DOHH2 (cell line): ENCODE data around the gene SLC1A1.

ENCODE experiments used
- H3F3A ChIP-seq: fragments of 200-600 bp; sonication (generic), shearing (Covaris generic); 2 replicates; pipeline ENCODE4 v1.6.0; 2016; ENCODE audit warnings: antibody characterized with exemption, mild to moderate bottlenecking; ENCODE audit not compliant: control insufficient read depth, insufficient read depth
- H3K27ac ChIP-seq: fragments of 200-600 bp; sonication (generic); 2 replicates; pipeline ENCODE4 v1.5.1; 2014; ENCODE audit warnings: low read depth, mild to moderate bottlenecking, low read length, moderate library complexity
- H3K27me3 ChIP-seq: fragments of 200-600 bp; sonication (generic); 2 replicates; pipeline ENCODE4 v1.6.1; 2014; ENCODE audit warnings: mild to moderate bottlenecking, low read length, mixed read lengths; ENCODE audit not compliant: control insufficient read depth
- H3K36me3 ChIP-seq: fragments of 200-600 bp; sonication (generic); 2 replicates; pipeline ENCODE4 v1.6.1; 2014; ENCODE audit warnings: mild to moderate bottlenecking, low read length, moderate library complexity, mixed read lengths; ENCODE audit not compliant: control insufficient read depth
- H3K4me1 ChIP-seq: fragments of 200-600 bp; sonication (generic); 2 replicates; pipeline ENCODE4 v1.6.1; 2014; ENCODE audit warnings: mild to moderate bottlenecking, low read length, mixed read lengths; ENCODE audit not compliant: control insufficient read depth
- H3K4me2 ChIP-seq: fragments of 200-600 bp; sonication (generic); 2 replicates; pipeline ENCODE4 v1.6.0; 2014; ENCODE audit warnings: mild to moderate bottlenecking, low read length, moderate library complexity
- H3K4me3 ChIP-seq: fragments of 200-600 bp; sonication (generic); 2 replicates; pipeline ENCODE4 v1.5.1; 2014; ENCODE audit warnings: mild to moderate bottlenecking, low read length, mixed read lengths
- H3K79me2 ChIP-seq: fragments of 200-600 bp; sonication (generic); 2 replicates; pipeline ENCODE4 v1.6.1; 2014; ENCODE audit warnings: mild to moderate bottlenecking, low read length, mixed read lengths; ENCODE audit not compliant: control insufficient read depth
- H3K9me2 ChIP-seq: fragments of 200-600 bp; sonication (generic); replicated peaks from 2 replicates; pipeline ENCODE4 v1.6.1; 2014; ENCODE audit warnings: mild to moderate bottlenecking, low read length, mixed read lengths; ENCODE audit not compliant: control insufficient read depth
- H3K9me3 ChIP-seq: fragments of 200-600 bp; sonication (generic); 2 replicates; pipeline ENCODE4 v1.6.1; 2014; ENCODE audit warnings: antibody characterized with exemption, low read length, mixed read lengths; ENCODE audit not compliant: control insufficient read depth, insufficient read depth
- H4K20me1 ChIP-seq: fragments of 200-600 bp; sonication (generic); 2 replicates; pipeline ENCODE4 v1.6.0; 2014; ENCODE audit warnings: low read depth, mild to moderate bottlenecking, antibody characterized with exemption, low read length, moderate library complexity; ENCODE audit not compliant: control insufficient read depth, insufficient read depth
- EZH2phosphoT487 ChIP-seq: fragments of 200-600 bp; sonication (generic); IDR thresholded peaks from 2 replicates; pipeline ENCODE4 v1.6.1; 2017; ENCODE audit warnings: borderline replicate concordance, mild to moderate bottlenecking, antibody characterized with exemption, low read length, moderate library complexity, mixed read lengths
- TF ChIP-seq, protein P1 (sequence below): fragments of 200-600 bp; sonication (generic); IDR thresholded peaks from one replicate; pipeline ENCODE4 v1.5.1; 2014; ENCODE audit warnings: antibody characterized with exemption, mild to moderate bottlenecking, low read depth, low read length; ENCODE audit not compliant: poor library complexity, severe bottlenecking

SLC1A1 gene

DNA sequence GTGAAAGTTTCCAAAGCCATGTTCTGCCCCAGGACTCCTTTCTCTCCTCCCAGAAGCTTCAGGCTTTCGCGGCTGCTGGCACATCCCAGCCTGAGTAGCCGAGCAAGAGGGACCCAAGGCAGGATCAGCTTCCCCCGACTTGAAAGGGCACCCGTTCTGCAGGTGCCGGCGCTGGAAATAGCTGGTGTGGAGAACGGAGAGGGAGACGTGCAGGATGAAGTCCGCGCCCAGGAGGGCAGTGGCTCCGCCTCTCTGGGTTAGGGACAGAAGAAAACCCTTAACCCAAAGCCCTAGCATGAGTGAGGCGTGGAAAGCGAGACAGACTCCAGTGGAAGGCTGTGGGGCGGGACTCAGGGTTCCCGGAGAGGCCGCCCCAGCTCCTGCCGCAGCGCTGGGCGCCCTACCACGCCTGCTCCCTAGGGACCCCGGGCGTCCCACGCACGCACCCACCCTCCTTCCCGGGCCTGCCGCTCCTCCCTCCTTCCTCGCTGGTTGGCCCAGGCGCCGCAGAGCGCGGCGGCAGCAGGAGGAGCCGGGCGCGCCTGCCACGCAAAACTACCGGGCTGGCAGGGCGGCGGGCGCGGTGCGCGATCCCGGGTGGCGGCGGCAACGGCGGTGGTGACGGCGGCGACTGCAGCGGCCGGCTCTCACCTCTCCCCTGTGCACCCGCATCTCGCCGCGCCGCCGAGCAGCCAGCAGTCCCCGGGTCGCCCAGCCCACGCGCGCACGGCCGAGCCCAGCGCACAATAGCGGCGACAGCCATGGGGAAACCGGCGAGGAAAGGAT is at the start of gene SLC1A1:
SLC1A1 (plus strand) TSS at position 550 of the 786 bp plus-strand sequence; CDS start at position 762, 212 bp downstream.
- no peaks in the 10 kb centered on the region for H3K36me3 ChIP-seq
- H3K9me2 ChIP-seq = no peaks in the 10 kb centered on the region
- H3K79me2 ChIP-seq = no peaks in the 10 kb centered on the region
- H3K27me3 ChIP-seq = peaks cover 27% of the 10 kb centered on the region
- no peak within 1 kb of the TSS for H3K27ac ChIP-seq
- H3K4me3 ChIP-seq = peak within 1 kb of the TSS; percentile 71
- H3K4me2 ChIP-seq = peak within 1 kb of the TSS; percentile 63
- peaks cover 28% of the 10 kb centered on the region for H3K4me1 ChIP-seq
- no peaks in the 10 kb centered on the region for H4K20me1 ChIP-seq
- no peaks in the 10 kb centered on the region for H3F3A ChIP-seq
- no peaks in the 10 kb centered on the region for H3K9me3 ChIP-seq
- no peak for TF ChIP-seq EZH2phosphoT487
- TF ChIP-seq, protein P1, sequence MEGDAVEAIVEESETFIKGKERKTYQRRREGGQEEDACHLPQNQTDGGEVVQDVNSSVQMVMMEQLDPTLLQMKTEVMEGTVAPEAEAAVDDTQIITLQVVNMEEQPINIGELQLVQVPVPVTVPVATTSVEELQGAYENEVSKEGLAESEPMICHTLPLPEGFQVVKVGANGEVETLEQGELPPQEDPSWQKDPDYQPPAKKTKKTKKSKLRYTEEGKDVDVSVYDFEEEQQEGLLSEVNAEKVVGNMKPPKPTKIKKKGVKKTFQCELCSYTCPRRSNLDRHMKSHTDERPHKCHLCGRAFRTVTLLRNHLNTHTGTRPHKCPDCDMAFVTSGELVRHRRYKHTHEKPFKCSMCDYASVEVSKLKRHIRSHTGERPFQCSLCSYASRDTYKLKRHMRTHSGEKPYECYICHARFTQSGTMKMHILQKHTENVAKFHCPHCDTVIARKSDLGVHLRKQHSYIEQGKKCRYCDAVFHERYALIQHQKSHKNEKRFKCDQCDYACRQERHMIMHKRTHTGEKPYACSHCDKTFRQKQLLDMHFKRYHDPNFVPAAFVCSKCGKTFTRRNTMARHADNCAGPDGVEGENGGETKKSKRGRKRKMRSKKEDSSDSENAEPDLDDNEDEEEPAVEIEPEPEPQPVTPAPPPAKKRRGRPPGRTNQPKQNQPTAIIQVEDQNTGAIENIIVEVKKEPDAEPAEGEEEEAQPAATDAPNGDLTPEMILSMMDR = no peak

- H3K27ac ChIP-seq = no peak overlapping the region
- no peak for TF ChIP-seq EZH2phosphoT487
- TF ChIP-seq, protein P1 = no peak
These were observed 47.5 kb upstream of the SLC1A1 start for GRCh38 chr9:4442806-4443205.

GRCh38 chr9:4443439-4443838 is 46.8 kb upstream of the SLC1A1 start:
- no peak overlapping the region for H3K27ac ChIP-seq
- no peaks in the 10 kb centered on the region for H3F3A ChIP-seq
- no peaks in the 10 kb centered on the region for H3K27me3 ChIP-seq
- no peaks in the 10 kb centered on the region for H3K79me2 ChIP-seq
- H3K36me3 ChIP-seq = no peaks in the 10 kb centered on the region
- TF ChIP-seq, protein P1 = no peak
- TF ChIP-seq EZH2phosphoT487 = no peak
- no peaks in the 10 kb centered on the region for H3K9me2 ChIP-seq
- H3K4me2 ChIP-seq = no peak overlapping the region
- no peak overlapping the region for H3K4me3 ChIP-seq
- H4K20me1 ChIP-seq = no peaks in the 10 kb centered on the region
- peaks cover 3% of the 10 kb centered on the region; the same call in 1 of the 2 replicates for H3K9me3 ChIP-seq
- H3K4me1 ChIP-seq = peaks cover 19% of the 10 kb centered on the region

More at GRCh38 chr9:4442806-4443205, 47.5 kb upstream of the SLC1A1 start:
- Histone ChIP-seq H3K79me2 (no peaks in the 10 kb centered on the region), H3F3A (no peaks in the 10 kb centered on the region), H3K9me3 (peaks cover 3% of the 10 kb centered on the region; the same call in 1 of the 2 replicates), H3K27me3 (no peaks in the 10 kb centered on the region), H3K4me2 (no peak overlapping the region), H3K4me1 (peaks cover 19% of the 10 kb centered on the region), H3K9me2 (no peaks in the 10 kb centered on the region), H3K4me3 (no peak overlapping the region), H3K36me3 (no peaks in the 10 kb centered on the region), H4K20me1 (no peaks in the 10 kb centered on the region)
